Measurements from ENCODE around the gene SERF2.
"Not testable (repeated sequence)": the region's sequence is repeated elsewhere in the genome, so short reads cannot be mapped to it uniquely, and the experiment has no call there.

Gene SERF2
- total RNA-seq: 234 to 307 (median 248) reads per million in 4 experiments

DNA sequence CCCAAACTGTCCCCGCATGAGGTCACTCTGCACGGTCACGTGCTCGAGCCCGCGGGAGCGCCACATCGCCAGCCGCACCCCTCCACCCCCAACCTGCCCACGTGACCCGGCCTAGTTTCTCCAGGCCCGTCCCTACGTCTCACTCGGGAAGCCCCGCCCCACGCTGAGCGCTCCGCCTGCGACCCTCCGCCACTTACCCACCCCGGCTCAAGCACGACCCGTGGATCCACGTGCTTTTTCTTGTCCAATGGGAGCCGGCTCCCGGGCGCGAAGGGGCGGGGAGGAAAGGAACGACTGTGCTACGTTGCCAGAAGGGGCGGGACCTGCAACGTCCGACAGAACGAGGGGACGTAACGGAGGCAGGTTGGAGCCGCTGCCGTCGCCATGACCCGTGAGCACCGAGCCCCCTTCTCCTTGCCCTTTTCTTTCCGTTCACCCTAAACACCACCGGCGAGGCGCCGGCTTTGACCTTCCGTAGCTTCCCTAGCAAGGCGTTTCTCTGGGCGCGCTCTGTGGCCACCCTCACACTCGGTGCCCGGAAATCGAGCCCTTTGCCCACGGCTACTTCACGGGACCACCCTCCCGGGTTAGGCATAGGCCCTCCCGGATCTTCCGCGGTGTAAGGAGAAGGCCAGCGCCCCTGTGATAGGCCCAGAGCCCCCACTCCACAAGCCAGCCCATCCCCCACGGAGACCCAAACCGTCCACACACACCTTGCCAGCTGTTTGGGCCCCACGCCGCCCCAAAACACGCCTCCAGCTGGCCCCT, at the start of gene SERF2:
SERF2 (plus strand) TSS at position 328 of the 768 bp plus-strand sequence; CDS start at position 385, 57 bp downstream.
- DNase-seq: peak; percentile 100

DNA sequence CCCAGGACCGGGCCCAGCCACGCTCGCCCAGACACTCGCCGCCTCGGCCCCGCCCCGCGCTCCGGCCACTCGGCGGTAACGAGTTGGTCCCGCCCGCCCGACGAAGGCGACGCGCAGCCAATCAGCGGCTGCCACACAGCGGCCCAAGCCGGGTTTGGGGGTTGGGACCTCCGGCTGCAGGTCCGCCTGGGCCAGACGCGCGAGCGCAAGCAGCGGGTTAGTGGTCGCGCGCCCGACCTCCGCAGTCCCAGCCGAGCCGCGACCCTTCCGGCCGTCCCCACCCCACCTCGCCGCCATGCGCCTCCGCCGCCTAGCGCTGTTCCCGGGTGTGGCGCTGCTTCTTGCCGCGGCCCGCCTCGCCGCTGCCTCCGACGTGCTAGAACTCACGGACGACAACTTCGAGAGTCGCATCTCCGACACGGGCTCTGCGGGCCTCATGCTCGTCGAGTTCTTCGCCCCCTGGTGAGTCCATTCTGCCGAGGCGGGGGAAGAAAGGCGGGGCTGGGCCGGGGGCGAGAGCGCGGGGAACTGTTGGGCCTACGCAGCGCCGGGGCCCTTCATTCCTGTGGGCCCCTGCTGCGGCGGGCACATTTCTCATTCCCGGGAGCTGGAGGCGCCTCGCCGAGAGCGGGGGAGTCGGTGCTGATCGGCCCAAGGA, 45.7 kb upstream of the SERF2 start, which contains the start of gene PDIA3:
PDIA3 (plus strand) TSS at position 194 of the 658 bp plus-strand sequence; CDS start at position 296, 102 bp downstream.
- peak; percentile 76 for DNase-seq

- DNase-seq: not testable (repeated sequence)
Observed at GRCh38 chr15:43746903-43747309, 45.2 kb upstream of the SERF2 start.

- no peak for DNase-seq
Observed at GRCh38 chr15:43748376-43748775, 43.7 kb upstream of the SERF2 start.

GRCh38 chr15:43749690-43750345, 42.3 kb upstream of the SERF2 start:
- DNase-seq: peak; percentile 11

- DNase-seq: no peak
Observed at GRCh38 chr15:43751885-43752284, 40.2 kb upstream of the SERF2 start.

- no peak for DNase-seq
Observed at GRCh38 chr15:43762824-43763223, 29.3 kb upstream of the SERF2 start.

- no peak for DNase-seq
Observed at GRCh38 chr15:43763819-43764446, 28.2 kb upstream of the SERF2 start.

DNA sequence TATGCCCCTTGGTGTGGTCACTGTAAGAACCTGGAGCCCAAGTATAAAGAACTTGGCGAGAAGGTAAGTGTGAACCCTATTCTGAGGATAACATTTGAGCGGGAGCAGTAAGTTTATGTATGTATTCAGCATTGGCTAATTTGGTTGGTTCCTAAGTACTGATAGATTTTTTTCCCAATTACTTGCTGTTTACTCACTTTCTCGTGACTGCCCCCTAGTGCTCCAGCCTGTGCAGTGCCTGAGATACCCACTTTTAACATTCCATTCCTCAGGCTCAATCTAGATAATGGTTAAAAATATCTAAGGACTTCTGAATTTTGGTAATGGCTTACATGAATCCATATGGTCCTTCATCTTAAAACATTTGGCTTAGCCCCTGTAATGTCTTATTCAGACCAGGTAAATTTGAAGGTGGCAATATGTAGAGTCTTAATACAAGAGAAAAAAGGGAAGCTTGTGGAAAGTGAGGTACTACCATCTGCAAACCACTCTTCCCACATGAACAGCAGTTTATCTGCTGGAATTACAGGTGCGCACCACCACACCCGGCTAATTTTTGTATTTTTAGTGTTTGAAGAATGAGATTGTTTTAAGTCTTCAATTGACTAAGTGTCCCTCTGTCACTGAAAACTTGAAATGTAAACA, 22.4 kb upstream of the SERF2 start:
- peak; percentile 40 for DNase-seq

- no peak for DNase-seq
Observed at GRCh38 chr15:43771816-43772215, 20.3 kb upstream of the SERF2 start.

- DNase-seq: no peak
Observed at GRCh38 chr15:43772624-43773023, 19.5 kb upstream of the SERF2 start.

DNA sequence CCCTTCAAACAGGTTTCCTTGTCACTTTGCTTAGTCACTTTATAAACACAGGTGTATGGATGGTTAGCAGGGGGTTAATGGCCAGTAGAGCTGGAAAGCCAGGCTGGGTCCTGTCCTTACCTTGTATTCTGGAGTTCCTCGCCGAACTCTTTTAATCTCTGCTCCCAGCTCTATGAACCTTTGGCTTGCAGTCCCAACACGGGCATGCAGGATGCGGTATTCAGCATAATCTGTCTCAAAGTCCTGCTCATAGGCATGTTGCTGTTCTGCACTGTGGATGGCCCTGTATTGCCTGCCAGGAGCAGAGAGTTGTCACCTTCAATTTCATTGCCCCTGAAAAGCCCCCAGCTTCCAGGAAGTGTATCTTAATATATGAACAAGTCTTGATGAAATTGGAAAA, 18.1 kb upstream of the SERF2 start:
- no peak for DNase-seq

- no peak for DNase-seq
Observed at GRCh38 chr15:43775411-43775965, 16.6 kb upstream of the SERF2 start.

DNA sequence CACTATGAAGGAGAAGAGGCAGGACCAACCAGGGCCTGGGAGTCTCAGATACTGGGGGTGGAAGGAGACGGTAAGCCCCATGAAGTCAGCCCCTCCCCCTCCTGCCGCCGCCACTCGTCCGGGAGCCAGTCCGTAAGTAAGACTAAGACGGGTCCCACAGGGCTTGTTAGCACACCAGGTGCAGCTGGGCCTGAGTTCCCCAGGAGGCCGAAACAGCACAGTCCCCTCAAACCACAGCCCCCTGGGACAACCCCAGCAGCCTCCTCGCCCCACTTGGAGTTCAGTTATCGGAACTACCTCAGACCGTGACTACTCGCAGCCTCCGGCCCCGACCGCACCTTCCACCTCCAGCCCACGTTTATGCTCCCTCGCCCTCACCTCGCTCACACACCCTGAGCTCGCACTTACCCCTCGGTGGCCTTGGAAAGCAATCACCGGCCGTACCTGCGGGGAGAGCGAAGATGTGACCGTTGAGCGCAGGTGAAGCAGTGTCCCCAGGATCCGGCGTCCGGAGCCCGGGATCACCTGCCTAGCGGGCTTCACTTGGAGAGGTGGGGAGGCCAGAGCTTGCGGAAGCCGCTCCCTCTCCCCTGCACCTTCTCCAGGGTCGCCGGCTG, 15.9 kb upstream of the SERF2 start:
- no peak for DNase-seq

DNA sequence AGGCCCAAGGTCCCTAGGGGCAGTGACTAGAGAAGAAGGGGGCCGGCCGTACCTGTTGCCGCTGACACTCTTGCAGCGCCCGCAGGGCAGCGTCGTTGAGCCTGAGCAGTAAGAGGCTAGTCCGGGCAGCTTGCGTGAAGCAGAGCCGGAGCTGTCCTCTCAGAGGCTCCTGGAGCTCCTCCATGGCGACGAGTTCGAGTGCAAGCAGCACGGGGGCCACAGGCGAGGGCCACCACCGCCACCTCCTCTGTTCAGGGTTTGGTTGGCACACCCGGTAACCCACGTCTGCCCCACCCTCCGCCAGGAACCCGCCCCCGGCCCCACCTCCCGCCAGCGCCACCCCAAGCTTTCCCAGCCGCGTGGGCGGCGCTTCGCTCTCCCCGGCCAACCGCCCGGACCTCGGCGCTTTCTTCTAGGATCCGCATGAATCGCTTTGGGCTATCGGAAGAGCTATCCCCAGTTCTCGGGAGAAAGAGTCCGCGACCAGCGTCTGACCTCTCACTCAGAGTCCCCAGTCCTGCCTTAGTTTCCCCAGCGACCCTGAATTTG, 15.3 kb upstream of the SERF2 start, which contains the start of gene ELL3:
ELL3 (minus strand) TSS at position 249 of the 549 bp plus-strand sequence; CDS start at position 184, 65 bp downstream.
- peak; percentile 62 for DNase-seq

DNA sequence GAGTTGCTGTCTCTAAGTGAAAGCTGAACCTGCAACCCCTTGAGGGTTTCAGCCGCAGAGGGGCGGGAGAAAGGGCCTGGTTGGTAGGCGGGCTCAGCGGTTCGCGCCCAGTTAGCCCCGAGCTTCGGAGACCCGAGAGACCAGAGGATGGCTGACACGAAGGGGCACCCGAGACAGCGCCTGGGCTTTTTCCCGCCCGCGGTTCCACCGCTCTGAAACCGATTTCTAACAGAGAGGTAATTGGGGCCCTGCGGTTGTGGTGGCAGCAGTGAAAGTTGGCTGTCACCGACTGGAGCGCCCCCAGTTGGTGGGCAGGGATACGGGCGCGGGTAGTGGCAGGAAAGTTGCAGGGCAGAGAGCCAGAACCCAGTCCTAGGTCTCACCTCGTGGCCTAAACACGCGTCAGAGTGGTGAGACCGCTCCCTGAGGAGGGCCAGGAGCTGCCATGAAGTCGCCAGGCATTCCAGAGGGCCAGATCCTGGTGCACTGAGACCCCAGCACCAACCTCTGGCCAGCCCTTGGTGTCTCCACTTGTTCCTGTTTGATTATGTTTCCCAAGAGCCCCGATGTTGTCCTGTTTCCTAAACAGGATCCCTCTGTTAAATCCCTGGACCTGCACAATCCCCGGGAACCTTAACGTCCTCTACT, 14.7 kb upstream of the SERF2 start:
- DNase-seq: peak; percentile 67

GRCh38 chr15:43779016-43779415, 13.1 kb upstream of the SERF2 start:
- DNase-seq: no peak

DNA sequence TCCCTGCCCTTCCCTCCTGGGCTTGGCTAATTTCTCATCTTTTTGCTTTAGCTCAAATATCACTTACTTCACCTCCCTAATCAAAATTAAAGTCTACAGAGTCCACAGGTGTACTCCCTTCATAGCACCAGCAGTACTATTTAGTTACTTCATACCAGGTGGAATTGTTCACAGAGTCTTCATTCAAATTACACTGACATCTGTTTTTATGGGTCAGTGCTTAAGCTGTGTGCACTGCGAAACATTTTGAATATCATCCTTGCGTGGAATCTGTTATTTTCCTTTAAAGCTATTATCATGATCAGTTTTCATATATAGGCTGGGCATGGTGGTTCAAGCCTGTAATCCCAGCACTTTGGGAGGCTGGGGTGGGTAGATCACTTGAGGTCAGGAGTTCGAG, 2.7 kb upstream of the SERF2 start:
- DNase-seq: no peak

DNA sequence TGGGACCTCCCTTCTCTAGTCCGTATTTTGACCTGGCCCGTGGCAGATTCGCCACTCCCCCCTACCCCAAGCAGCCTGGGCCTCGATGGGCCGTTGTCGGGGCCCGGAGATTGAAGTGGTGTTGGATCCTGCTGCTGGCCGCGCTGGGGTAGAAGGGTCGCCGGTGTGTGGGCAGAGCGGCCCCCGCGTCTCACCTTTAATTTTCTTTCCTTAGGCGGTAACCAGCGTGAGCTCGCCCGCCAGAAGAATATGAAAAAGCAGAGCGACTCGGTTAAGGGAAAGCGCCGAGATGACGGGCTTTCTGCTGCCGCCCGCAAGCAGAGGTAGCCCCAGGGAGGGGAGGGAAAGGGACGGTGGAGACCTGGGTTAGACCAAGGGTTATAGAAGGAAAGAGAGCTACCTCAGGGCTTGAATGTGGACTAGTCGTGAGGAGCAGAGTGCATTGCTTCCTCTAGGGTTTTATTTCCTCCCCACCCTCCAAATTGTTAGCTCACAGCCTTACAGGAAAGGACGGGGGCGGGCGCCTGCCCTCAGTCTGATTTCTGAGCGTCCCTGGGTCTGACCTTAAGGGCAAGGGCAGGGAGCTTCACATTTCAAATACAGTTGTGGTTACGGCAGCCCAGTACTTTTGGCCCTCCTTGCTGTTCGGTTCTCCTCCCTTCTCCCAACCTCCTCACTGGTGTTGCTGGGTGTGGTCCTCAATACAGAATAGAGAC, 799 bp downstream of the SERF2 start:
- DNase-seq: no peak

DNA sequence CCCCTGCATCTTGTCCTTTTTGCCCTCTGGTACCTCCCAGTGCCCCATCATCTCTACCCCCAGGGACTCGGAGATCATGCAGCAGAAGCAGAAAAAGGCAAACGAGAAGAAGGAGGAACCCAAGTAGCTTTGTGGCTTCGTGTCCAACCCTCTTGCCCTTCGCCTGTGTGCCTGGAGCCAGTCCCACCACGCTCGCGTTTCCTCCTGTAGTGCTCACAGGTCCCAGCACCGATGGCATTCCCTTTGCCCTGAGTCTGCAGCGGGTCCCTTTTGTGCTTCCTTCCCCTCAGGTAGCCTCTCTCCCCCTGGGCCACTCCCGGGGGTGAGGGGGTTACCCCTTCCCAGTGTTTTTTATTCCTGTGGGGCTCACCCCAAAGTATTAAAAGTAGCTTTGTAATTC, 1.5 kb downstream of the SERF2 start:
- DNase-seq: no peak

Measured in effector CD8-positive, alpha-beta T cell (primary cell).